ENCODE results near the gene CROT.

Gene CROT

GRCh38 chr7:87330316-87330715, 15.1 kb upstream of the CROT start:
- DNase-seq (ENCODE audit: low spot score): no peak
- no peak for TF ChIP-seq CTCF (IDR thresholded peaks at IDR 0.05)
- Histone ChIP-seq H3K27ac (no peak overlapping the region), H3K4me3 (no peak overlapping the region)

- H3K27ac ChIP-seq: no peak overlapping the region
- TF ChIP-seq CTCF (IDR thresholded peaks at IDR 0.05): no peak
- no peak for DNase-seq (ENCODE audit: low spot score)
- H3K4me3 ChIP-seq: no peak overlapping the region
Observed at GRCh38 chr7:87330942-87331341, 14.5 kb upstream of the CROT start.

- H3K27ac ChIP-seq: no peak overlapping the region
- no peak for TF ChIP-seq CTCF (IDR thresholded peaks at IDR 0.05)
- no peak overlapping the region for H3K4me3 ChIP-seq
- DNase-seq (ENCODE audit: low spot score): no peak
Observed at GRCh38 chr7:87331687-87332252, 13.7 kb upstream of the CROT start.

- DNase-seq (ENCODE audit: low spot score): no peak
- TF ChIP-seq CTCF (IDR thresholded peaks at IDR 0.05): no peak
- no peak overlapping the region for H3K27ac ChIP-seq
- no peak overlapping the region for H3K4me3 ChIP-seq
Observed at GRCh38 chr7:87332321-87332720, 13.1 kb upstream of the CROT start.

GRCh38 chr7:87336136-87336535, 9.3 kb upstream of the CROT start:
- TF ChIP-seq CTCF (IDR thresholded peaks at IDR 0.05): no peak
- Histone ChIP-seq H3K4me3 (no peak overlapping the region), H3K27ac (no peak overlapping the region)
- no peak for DNase-seq (ENCODE audit: low spot score)

GRCh38 chr7:87337331-87337730, 8.1 kb upstream of the CROT start:
- DNase-seq (ENCODE audit: low spot score): no peak
- TF ChIP-seq CTCF (IDR thresholded peaks at IDR 0.05): no peak
- H3K4me3 ChIP-seq: no peak overlapping the region
- no peak overlapping the region for H3K27ac ChIP-seq

- DNase-seq (ENCODE audit: low spot score): no peak
- no peak for TF ChIP-seq CTCF (IDR thresholded peaks at IDR 0.05)
- Histone ChIP-seq H3K4me3 (no peak overlapping the region), H3K27ac (no peak overlapping the region)
Observed at GRCh38 chr7:87339373-87339897, 6.0 kb upstream of the CROT start.

Measured in coronary artery (tissue), 2 donors.